ENCODE measurements around the gene GANC.

The GANC gene

DNA sequence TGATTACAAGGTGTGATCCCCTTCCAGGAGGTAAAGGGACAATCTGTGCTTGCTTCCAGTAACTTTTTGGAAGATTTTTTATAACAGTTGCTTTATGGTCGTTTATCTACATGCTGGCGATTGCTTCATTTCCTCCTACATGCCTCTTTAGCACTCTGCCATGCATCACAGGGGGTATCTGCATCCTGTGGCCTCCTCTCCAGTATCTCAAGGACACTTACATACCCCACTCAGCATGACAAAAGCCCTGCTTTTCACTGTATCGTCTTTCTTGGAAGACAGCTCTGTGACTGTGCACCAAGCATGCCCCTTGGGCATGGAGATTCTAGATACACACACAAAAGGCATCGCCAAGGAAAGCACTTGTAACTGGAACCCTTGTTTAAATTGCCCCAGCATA lies 111.6 kb downstream of the GANC start:
- no peak for DNase-seq (ENCODE audit: low read depth)

DNA sequence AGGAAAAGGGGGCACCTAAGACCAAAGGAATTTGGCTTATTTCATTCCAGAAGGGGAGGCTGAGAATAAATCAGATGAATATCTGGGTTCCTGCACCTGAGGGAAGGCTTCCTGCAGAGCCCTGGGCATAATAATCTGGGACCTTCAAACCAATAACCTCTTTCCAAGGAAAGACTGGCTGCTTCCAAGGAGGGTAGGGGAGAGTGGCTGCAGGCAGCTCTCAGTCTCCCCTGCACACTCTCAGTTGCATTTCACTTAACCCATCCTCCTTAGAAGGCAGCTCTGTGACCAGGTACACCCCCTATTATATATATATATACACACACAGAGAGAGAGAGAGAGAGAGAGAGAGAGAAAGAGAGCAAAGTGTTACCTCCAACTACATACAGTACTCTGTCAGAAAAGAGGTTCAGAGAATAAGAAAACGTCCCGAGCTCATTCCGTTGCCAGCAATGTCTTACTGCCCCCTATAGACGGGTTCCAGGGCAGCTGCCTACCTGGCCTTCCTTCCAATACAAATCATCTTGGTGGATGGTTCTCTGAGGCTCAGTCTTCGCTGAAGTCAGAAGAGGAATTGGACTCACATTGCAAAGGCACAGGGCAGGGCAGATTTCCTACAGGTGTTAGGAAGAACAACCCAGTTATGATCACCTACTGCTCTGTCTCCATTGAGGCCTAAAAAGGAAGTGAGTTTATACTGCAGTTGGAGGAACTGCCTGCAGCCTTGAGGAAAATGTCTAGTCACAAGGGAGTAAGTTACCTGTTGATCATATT lies 112.4 kb downstream of the GANC start:
- DNase-seq (ENCODE audit: low read depth) = no peak

DNA sequence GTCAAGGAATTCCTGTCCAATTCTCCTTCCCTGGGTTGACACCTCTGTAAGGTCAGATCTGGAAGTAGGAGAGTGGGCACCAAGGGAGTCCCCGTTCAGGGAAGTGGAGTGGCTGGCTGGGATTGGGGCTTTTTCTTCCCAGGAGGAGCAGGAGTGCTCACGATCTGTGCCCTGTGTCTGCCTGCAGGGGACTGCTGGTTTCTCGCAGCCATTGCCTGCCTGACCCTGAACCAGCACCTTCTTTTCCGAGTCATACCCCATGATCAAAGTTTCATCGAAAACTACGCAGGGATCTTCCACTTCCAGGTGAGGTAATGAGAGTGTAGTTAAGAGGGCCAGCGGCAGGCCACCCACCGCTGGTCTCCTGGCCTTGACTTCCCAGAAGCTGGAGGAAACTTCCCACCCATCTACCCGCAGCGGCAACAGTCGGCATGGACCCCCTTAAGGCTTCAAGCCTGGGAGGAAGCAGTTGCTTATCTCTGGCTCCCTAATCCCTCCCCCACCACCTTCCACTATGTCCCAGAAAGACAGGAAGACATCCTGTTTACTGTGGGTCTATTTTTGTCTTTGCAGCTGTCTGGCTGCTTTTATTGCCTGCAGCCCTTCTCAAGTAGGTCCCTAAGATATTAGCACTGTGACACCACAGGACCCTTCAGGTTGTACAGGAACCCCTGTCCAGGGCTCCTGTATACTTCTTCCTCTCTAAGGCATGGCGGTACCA lies 113.1 kb downstream of the GANC start:
- no peak for DNase-seq (ENCODE audit: low read depth)

DNA sequence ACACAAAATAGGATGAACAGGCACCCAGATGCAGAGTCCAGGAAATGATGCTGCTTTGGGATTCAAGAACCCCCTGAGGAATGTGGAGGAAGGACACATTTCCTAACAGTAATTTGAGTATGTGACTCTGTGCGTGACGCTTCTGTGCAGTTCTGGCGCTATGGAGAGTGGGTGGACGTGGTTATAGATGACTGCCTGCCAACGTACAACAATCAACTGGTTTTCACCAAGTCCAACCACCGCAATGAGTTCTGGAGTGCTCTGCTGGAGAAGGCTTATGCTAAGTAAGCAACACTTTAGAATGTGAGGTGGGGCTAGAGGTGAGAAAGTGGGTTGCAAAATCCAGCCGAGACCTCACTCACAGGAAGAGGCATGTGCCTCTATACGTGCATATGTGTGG lies 114.6 kb downstream of the GANC start:
- no peak for DNase-seq (ENCODE audit: low read depth)

DNA sequence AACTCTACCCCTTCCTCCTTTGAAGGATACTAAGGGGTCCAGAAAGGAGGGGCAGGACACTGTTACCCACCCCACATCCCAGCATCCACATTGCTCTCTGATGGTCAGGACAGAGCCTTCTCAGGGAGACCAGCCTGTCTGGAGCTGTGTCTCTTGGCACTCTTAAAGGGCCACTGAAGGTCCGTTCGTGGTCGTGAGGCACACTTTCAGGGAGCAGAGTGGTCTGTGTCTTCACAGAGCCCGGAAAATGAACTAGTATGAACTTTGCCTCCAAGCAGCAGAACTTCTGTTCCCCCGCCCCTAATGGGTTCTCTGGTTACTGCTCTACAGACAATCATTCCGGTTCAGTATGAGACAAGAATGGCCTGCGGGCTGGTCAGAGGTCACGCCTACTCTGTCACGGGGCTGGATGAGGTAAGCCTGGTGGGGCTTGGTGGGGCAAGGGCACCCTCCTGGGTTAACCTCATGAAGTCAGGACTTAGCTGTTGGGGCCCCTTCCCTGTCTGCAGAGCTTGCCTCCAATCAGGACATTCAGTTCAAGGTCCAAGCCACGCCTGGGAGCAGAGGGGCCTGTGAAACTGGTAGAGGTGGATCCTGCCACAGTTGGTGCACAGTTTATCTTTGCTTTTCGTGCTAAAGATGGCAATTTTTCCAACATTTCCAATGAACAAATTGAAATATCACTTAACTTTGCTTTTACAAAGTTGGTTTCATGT lies 119.5 kb downstream of the GANC start:
- DNase-seq (ENCODE audit: low read depth) = no peak

DNA sequence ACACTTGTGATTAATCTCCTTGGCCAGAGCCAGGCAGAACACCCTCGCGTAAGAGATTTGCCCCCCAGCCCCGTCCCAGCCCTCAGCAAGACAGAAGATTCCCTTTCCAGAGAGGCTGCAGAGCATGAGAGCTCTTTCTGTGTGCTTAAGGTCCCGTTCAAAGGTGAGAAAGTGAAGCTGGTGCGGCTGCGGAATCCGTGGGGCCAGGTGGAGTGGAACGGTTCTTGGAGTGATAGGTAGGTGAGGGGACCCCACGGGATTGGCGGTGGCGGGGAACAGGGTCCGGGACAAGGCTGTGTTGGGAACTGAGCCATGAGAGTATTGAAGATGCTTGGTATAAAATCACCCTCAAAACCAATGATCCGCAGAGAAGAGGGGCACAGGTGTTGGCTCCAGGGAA lies 121.1 kb downstream of the GANC start:
- no peak for DNase-seq (ENCODE audit: low read depth)

DNA sequence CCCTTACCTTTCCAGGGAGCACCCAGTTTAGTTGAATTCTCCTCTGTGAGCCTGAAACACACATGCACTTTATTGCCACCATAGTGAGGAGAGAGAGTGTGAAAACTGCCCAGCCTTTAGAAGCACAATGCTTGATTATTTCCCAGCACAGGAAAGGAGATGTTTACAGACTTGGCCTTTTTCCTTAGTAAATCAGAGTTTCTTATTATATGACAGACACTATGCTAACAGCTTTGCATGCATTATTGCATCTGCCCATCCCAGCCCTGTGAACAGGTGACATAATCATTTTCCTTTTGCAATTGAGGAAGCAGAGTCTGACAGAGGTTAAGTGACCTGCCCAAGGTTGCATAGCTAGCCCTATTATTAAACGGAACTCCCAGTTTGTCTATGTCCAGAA lies 122.8 kb downstream of the GANC start:
- DNase-seq (ENCODE audit: low read depth) = no peak

DNA sequence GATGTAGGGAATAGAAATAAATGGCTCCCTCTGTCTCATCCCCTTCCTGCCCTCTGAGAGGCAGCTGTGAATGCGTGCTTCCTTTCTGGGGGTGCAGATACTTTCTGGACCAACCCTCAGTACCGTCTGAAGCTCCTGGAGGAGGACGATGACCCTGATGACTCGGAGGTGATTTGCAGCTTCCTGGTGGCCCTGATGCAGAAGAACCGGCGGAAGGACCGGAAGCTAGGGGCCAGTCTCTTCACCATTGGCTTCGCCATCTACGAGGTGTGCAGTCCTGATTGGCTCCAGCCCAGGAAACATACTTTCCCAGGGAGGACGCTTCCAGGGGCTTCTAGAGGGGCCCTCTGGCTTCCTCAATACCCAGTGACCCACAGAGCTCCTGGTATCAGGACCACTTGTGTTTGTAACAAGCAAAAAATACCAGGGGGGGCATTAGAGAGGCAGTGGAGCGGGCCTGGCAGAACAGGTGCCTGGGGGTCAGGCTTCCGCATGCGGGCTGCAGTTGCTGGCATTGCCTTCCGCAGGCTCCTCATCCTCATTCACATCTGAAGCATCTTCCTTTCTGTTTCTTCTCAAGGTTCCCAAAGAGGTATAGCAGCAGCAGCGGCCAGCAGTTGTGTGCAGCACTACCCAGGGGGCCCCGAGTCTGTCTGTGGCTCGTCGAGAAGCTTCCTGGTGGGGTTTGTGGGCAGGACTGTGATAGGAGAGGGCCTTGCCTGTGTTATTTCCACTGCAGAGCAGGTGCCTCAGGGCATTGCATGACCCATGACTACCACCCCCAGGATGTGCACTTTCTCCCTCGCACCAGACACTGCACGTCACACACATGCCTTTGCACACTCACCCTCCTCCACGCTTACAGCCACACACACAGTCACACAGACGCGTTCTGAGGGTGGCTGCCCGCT lies 128.8 kb downstream of the GANC start:
- no peak for DNase-seq (ENCODE audit: low read depth)

DNA sequence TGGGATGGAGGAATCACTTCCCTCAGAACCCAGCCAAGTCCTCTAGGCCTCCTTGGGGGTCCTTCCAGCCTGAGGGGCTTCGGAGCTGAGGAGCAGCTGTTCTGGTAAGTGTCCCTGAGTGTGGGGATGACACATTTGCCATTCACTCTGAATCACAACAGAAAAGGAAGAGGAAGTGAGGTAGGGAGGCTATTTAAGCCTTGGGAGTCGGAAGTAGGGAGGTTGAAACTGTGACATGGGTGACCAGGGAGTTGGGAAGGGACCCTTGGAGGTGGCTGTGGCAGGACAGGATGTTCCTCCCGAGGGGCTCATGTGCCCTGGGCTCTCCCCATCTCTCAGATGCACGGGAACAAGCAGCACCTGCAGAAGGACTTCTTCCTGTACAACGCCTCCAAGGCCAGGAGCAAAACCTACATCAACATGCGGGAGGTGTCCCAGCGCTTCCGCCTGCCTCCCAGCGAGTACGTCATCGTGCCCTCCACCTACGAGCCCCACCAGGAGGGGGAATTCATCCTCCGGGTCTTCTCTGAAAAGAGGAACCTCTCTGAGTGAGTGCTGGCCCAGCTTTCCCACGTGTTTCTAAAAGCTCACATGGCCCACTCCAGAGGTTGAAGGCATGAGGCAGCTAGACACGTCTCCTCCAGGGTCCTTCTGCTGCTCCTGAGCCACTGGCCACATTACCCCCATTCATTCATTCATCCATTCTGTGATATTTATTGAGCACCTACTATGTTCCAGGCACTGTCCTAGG lies 129.6 kb downstream of the GANC start:
- no peak for DNase-seq (ENCODE audit: low read depth)

DNA sequence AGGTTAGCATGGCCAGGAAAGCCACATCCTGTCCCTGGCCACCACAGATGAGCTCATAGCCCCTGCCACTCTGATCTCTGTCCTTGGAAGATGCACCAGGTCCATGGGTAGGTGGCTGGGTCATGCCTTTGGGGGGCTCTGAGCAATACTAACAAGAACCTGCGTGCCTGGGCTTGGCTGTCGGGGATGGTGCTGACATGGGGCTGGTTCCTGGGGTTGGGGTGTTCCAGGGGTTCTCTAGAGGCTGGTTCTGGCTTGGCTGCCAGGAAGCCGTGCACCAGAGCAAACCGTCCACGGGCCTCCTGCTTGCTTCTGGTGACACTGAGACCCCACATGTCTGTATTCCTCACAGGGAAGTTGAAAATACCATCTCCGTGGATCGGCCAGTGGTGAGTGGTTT lies 130.4 kb downstream of the GANC start:
- no peak for DNase-seq (ENCODE audit: low read depth)

DNA sequence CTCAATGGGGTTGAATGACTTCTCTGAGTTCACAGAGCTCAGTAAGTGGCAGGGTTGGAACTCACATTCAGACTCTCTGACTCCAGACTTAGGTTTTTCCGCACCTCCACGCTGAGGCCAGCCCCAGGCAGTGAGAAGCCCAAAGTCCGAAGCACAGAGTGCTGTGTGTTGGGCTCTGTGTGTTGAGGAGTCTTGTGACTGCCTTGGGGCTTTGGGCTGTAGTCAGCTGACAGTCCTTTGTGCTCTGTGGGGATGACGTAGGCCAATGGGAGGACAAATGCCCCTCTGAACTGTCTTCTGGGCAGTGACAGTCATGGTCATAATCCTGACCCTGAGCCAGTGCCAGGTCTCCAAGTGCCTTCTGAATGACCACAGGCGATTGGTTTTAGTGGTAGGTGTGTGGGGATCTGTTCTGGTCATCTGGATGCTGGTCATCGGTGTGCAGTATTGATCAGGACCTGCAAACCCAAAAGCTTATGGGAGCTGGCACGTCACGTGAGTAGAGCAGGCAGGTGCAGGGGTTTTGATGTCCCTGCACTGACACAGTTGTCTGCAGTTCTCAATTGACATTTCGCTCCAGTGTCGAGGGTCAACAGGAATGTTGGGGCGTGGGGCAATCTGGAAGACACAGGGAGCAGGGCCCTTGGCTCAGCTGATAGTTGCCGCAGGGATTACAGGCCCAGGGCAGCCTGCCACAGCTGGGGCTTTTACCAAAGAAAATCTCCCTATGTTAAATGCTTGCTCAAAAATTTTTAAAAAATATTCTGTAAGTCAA lies 131.6 kb downstream of the GANC start:
- DNase-seq (ENCODE audit: low read depth) = no peak

DNA sequence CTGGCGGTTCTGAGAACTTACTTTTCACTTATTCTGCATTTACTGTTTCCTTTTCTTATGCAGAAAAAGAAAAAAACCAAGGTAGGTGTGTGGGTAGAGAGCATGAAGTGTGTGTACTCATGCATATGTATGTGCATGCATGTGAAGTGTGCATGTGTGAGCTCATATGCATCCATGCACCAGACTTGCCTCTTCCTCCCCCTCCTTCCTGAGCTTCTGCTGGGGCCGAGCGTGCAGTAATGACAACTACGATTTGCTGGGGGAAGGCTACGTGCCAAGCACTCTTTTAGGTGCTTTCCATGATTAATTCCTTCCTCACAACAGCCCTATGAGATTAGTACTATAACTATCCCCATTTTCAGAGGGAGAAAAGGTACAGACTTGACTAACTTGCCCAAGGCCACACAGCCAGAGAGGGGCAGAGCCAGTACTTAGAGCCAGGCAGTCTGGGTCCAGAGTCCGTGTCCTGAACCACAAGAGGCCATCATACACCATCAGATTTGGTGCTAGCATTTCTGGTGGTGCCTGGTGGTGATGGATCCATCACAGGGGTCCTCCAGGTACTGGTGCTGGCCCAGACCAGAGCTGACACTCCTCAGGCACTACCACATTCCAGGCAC lies 133.0 kb downstream of the GANC start:
- no peak for DNase-seq (ENCODE audit: low read depth)
